Glomerular visceral epithelial cell (primary cell): ENCODE results near the gene PIM1.
"Not testable (repeated sequence)": the region's sequence is repeated elsewhere in the genome, so short reads cannot be mapped to it uniquely, and the experiment has no call there.

ENCODE experiments used
- DNase-seq: peaks from one replicate; pipeline ENCODE4 v3.0.0-alpha.2; 2016; ENCODE audit errors: extremely low spot score

The PIM1 gene

DNA sequence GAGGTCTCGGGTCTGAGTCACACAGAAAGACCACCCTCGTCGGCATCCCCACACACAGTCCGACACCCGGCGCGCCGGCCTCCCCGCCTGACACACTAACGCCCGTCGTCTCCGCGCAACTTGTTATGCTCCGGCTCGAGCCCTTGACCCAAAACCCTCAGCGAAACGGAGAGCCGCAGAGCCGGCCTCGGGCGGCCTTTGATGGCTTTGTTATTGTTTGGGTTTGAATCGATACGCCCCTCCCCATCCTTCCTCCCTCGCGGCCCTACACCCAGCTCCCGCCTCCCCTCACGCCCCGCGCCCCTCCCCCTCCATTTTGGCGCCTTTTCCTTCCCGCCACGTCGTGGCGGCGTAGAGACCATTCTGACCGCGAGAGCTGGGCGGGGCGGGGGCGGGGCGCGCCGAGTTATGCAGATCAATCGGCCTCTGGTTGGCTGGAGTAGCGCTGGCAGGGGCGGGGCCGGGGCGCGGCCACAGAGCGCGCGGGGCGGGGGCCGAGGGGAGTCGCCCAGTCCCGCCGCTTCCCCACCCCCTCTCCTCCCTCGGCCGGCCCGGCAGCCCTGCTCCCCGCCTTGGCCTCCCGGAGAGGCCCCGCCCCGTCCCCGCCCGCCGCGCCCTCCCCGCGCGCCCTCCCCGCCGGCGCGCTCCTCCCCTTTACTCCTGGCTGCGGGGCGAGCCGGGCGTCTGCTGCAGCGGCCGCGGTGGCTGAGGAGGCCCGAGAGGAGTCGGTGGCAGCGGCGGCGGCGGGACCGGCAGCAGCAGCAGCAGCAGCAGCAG lies at the start of gene PIM1:
Gene PIM1 (plus strand): TSS at position 657 of the 777 bp plus-strand sequence. CDS start 424 bp downstream, outside the sequence.
- DNase-seq = peak; percentile 99

DNA sequence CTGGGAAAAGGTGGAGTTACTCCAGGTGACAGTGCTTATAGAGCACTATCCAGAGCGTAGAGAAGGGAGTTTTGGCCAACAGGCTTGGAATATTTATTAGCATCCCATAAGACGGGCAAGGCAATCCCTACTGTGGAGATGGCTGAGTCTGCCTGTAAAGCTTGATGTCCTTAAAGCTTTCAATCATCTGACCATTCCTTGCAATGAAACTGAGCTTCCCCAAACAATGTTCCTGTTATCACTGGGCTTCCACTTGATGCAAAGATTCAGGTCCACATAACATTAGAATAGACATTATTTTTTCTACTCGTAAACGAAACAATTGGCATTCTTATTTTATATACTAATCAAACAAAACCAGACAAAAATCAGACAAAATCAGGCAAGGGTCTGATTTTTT lies 48.4 kb upstream of the PIM1 start:
- no peak for DNase-seq

DNA sequence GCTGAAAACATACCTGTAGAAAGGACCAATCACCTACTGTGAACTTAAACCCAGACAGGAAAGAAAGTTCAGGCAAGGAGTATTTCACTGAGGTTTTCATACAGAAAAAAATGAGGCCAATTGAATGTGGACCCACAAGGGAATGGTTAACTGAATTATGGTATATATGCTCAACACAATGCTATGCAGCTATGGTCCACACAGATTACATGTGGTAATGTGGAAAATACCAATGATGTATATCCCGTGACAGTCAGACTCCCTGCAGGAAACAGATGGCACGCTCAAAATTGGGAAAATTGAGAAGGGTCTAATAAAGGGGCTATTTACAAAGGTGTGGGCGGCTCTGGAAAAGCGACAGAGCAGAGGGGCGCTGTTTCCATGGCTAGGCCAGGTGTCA lies 47.1 kb upstream of the PIM1 start:
- DNase-seq = peak; percentile 34

DNA sequence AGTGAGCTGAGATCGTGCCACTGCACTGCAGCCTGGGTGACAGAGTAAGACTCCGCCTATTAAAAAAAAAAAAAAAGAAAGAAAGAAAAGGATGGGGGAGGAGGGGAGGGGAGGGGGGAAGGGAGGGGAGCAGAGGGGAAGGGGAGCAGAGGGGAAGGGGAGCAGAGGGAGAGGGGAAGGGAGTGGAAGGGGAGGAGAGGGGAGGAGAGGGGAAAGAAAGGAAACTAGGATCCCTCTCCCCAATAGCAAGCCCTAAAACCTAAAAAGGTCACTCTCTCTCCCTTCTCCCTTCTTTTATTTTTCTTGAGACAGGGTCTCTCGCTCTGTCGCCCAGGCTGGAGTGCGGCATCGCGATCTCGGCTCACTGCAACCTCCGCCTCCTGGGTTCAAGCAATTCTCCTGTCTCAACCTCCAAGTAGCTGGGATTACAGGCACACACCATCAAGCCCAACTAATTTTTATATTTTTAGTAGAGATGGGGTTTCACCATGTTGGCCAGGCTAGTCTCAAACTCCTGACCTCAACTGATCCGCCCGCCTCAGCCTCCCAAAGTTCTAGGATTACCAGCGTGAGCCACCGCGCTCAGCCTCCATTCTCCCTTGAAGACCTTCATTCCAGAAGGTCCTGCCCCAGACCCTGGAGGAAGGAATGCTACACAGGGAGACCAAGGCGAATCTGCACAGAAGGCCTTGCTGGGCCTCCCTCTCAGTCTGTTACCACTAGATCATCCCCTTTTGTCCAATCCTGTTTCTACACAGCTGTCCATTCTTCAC lies 45.8 kb upstream of the PIM1 start:
- no peak for DNase-seq

DNA sequence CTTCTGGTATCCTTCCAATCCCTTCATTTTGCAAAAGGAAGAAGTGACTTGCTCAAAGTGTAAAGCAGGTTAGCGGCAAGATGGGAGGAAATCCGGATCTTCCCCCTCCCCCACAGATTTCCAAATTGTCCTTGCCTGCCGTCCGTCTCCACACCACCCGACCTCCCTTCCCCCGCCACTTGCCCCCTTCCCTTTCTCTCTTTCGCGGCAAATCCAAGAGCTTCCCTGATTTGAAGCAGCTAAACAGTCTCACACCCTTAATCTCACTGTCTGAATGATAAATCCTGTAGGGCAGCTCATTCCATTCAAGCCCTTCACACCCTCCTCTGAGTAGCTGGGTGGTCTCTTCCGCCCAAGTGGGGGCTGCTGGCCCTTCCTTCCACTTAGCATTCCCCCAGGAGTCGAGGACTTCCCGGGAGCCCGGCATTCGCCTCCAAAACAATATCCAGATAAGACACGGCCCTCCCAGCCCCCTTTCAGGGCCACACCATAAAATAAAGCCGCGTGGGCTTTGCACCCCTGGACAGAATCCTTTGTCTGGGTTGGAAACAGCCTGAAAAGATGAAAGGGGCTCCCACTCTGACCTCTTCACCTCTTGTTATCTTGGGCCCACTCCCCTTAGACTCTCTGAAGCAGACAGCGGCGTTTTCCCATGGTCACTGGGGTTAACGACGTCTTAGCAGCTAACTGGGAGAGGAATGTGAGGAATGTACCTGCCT lies 44.0 kb upstream of the PIM1 start:
- DNase-seq = peak; percentile 60

DNA sequence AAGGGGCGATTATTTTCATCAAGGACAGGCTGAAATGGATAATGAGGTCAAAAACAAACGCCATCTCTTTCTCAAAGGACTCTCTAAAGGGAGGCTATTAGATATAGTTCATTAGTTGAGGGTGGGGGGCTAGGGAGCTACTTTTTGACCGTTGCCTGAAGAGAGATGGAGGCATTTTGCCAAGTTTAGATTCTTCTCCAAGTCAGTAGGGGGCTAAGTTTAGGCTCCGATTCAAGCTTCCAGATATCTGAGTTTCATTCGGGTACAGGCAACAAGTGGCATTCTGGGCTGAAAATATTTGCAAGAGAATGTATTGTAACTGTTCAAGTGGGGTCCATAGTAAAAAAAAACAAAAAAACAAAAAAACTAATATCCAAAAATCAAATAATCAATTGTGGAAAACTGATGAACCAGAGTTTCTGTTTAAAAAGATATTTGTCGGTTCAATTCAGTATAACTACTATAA lies 43.4 kb upstream of the PIM1 start:
- DNase-seq = no peak

DNA sequence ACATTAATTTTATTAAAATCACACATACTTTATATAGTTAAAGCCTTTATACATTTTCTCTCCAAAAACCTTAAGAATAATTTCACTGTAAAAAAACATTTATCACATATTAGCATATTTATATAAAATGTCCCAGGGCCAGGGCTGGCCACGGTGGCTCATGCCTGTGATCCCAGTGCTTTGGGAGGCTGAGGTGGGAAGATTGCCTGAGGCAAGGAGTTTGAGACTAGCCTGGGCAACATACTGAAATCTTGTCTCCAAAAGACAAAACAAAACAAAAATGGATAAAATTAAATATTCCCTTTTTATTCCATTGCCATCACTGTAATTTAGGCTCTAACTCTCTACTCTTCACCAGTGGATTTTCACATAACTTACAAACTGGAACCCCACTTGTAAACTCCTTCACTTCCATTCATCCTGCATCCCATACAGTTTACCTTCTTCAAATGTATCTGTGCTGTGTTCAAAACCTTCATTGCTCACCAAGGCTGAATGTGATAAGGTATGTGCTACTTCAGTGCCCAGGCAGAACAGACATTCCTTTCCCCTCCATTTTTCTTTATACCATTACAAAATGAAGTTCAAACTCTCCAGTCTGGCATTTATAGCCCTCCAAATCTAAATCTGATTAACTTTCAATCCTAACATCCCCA lies 42.9 kb upstream of the PIM1 start:
- no peak for DNase-seq

DNA sequence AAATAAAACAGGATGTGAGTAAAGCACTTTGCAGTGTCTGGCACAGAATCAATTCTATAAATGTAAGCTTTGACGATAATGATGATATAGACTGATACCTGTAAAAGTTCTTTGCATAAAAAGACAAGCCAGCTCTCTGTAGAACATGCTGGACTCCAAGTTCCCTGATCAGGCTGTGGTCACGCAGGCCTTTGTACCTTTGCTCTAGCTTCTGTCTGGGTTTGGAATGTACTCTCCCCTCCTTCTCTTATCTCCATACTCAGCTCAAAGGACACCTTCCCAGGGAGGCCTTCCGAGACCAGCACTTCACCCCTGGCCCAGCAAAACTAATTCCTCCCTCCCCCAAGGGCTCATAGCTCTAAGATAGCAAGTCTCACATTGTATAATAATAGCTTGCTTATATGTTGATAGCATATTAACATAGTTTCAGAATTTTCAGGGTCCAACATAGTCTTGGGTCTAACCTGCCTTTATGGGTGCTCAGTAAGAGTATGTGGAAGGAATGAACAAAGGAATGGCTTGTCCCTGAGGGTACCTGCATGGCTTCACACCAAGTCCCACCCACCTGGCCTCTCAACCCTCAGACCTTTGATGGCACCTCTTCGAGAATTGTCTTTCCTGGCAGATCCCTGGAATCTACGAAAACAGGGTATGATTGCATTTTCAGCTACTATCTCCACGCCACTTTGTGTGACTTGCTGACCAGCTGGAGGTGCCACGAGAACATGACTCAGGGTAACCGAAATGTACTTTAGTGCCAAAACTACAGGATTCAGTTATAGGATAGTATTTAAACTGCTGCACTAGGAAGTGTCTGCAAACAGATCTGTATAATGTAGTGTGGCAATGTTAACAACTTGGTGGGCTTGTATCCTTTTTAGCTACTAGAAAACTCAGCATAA lies 41.7 kb upstream of the PIM1 start:
- DNase-seq = no peak

DNA sequence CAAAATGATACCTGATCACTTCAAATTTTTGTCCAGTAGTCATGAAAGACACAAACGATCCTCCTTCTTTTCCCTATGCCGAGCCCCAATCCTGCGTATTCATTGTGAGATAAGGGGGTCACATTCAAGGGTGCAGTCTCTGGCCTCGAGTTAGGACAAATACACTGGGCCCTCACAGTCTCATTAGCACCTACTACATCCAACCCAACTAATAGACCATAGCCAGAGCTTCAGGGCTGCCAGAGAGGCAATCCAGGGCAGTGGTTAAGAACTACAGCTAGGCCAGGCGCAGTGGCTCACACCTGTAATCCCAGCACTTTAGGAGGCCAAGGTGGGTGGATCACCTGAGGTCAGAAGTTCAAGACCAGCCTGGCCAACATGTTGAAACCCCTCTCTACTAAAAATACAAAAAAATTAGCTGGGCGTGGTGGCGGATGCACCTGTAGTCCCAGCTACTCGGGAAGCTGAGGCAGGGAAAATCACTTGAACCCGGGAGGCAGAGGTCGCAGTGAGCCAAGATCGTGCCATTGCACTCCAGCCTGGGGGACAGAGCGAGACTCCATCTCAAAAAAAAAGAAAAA lies 41.0 kb upstream of the PIM1 start:
- DNase-seq = not testable (repeated sequence)

DNA sequence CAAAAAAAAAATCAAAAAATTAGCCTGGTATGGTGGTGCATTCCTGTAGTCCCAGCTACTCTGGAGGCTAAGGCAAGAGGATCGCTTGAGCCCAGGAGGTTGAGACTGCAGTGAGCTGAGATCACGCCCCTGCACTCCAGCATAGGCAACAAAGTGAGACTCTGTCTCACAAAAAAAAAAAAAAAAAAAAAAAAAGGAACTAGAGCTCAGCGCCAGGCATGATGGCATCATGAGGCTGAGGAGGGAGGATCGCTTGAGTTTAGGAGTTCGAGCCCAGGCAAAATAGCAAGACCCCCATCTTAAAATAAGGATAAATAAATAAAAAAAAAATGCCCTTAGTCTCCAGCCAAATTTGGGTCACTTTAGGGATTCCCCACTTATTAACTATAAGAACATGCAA lies 40.4 kb upstream of the PIM1 start:
- no peak for DNase-seq

DNA sequence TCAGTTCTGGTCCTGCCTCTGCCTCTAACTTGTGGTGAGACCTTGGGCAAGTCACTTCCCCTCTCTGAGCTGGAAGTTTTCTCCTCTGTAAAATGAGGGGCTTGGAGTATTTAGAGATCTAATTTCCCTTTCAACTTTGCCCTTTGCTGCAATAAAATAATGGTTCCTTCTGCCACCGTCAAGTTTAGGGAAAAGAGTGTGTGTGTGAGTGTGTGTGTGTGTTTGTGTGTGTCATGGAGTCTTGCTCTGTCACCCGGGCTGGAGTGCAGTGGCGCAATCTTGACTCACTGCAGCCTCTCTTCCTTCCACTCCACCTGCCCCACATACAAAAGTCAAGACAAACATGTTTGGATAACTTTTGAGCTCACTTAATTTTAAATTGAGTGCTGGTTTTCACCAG lies 39.2 kb upstream of the PIM1 start:
- DNase-seq = peak; percentile 62

DNA sequence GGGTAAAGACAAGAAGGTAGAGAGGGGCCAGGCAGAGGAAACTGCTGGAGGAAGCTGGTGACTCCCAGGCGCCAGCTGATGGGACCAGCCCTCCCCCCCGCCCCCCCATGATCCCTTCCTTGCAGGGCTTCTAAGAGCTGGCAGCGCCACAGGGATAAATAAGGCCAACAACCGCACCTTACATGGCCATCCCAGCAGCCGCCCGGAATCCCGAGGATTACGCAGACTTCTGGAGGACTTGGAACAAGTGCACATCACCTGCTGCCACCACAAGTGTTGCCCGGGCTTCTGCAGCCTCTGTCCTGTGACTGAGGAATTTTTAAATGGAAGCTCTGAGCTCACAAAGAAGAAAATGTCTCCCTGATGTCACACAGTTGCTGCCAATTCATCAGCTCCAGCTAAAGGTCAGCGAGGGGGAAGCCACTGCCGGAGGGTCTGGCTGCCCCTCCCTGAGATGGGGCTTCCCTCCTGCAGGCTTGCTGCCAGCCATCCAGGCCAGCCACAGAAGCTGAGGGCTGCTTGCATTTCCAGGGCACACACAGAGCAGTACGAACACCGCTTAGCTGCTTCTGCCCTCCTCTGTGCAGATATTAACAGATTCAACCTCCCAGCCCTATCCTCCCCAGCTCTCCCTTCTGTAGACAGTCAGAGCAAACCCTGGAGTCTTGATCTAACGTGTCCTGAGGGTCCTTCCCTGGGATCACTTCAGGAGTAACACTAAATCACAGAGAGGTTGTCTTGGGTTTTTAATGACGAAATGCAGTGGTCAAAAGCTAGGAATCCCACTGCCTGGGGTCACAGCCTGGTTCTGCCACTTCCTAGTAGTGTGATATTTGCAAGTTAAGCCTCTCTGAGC lies 38.6 kb upstream of the PIM1 start:
- DNase-seq = peak; percentile 79

DNA sequence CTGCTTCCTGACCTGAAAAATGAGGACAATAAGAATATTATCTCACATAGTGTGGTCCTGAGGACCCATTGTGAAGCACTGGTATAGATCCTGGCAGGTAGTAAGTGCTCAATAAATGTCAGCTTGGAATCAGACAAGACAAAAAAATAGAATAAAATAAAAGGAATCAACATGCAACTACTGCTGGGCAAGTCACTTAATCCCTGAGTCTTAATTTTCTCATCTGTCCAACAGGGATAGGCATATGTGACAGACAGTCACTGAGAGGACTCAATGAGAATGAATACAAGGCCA lies 38.0 kb upstream of the PIM1 start:
- DNase-seq = no peak

DNA sequence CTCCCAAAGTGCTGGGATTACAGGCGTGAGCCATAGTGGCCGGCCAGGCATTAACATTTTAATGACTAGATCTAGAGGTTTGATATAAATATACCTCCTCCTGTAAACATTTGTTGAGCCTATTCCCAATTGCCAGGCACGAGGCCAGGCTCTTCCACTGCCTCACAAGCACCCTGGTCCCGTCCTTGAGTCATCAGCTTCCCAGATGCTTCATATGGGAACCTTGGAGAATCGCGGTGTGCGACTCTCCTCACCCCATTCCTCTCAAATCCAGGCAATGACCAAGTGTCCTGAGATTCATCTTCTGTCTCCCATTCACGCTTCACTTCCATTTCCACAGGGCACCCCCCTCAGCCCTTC lies 35.9 kb upstream of the PIM1 start:
- peak; percentile 79 for DNase-seq

DNA sequence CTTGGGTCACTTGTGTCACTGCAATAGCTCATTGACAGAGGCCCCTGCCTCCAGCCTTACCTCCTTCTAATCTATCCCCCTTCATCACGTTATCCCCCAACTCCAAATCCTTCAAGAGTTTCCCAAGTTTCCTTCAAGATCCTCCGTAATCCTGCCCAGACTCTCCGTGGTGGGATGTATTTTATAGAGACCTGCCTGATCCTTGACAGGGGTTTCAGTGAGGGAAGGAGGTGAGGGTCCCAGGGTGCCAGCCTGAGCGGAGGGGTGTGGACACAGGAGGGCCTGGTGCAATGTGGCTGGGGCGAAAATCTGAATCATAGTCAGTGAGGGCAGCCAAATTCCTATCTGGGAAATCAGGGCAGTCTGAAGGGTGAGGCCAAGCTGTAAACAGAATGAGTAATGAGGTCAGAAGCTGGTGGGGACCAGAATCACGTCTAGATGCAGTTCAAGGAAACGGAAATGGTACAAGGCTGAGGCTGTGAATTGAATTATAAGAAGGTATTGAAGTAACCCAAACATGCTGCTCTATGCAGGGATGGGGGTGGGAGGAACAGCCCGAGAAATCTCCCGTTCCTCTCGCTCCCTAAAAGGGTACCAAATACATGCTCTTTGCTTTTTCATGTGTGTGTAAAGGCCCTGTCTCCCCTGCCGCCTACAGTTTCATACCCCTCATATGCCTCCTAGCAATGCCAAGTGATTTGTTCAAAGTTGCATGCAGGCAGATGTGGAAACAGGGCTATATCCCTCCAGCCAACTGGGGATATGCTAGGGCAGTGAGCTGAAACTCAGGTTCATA lies 35.4 kb upstream of the PIM1 start:
- DNase-seq = peak; percentile 95

DNA sequence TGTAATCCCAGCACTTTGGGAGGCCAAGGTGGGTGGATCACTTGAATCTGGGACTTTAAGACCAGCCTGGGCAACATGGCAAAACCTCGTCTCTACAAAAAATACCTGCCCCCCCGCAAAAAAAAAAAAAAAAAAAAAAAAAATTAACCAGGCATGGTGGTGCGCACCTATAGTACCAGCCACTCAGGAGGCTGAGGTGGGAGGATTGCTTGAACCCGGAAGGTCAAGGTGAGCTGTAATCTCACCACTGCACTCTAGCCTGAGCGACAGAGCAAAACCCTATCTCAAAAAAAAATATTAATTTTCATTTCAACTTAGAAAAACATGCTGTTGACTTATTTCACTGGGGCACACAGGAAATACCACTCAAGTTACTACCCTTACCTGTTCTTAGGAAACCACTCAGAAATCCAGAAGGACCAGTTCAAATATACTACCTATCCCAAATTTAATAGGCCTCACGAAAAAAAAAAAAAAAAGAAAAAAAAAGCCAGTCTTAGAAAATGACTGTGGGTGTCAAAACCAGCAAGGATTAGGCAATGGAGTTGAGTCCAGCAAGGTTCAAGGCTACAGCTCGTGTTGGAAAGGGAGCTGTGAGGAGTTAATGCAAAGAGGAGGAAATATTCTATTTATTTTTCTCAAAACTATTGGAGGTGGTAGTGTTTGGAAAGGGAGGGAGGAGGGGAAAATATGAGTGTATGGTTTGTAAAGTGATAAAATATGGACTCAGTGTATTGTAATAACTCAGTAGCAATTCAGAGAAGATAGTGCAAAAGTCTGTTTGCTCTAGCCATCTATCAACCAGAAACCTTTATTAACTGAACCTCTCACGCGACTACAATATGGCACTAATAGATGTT lies 33.9 kb upstream of the PIM1 start:
- DNase-seq = no peak

DNA sequence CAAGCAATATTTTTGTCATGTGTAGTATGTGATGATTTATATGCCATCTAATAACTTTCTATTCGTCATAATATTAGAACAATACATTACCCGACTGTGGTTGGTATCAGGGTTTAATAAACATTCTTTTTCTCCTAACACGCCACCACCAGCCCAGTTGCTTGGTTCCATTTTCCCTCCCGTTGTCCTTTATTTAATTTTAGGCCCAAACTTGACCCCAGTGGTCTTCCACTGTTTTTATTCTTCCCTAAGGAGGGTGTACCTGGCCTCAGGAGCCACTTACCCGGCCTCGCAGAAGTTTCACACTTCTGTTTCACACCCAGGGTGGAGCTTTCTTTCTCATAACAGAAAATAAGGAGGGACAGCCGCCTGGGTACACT lies 33.1 kb upstream of the PIM1 start:
- no peak for DNase-seq
